ENCODE results near the gene LGALS12.

DNA sequence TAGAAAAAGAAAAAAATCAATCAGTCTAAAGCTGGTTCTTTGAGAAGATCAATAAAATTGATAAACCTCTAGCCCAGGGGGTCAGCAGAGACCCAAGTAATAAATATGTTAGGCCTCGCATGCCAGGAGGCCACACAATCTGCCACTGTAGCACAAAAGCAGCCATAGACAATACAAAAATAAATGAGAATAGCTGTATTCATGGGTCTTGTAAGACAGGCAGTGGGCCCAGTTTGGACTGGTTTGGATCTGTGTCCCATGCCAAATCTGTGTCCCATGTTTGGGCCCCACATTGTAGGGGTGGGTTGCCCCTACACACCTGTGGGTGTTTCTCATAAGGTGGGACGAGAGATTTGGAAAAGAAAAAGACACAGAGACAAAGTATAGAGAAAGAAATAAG is 24.1 kb downstream of the LGALS12 start:
- TF ChIP-seq, protein P1, sequence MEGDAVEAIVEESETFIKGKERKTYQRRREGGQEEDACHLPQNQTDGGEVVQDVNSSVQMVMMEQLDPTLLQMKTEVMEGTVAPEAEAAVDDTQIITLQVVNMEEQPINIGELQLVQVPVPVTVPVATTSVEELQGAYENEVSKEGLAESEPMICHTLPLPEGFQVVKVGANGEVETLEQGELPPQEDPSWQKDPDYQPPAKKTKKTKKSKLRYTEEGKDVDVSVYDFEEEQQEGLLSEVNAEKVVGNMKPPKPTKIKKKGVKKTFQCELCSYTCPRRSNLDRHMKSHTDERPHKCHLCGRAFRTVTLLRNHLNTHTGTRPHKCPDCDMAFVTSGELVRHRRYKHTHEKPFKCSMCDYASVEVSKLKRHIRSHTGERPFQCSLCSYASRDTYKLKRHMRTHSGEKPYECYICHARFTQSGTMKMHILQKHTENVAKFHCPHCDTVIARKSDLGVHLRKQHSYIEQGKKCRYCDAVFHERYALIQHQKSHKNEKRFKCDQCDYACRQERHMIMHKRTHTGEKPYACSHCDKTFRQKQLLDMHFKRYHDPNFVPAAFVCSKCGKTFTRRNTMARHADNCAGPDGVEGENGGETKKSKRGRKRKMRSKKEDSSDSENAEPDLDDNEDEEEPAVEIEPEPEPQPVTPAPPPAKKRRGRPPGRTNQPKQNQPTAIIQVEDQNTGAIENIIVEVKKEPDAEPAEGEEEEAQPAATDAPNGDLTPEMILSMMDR (IDR thresholded peaks at IDR 0.05; ENCODE audit: borderline replicate concordance, extremely low read depth, low read length, poor library complexity, severe bottlenecking): no peak
- no peak for TF ChIP-seq EZH2 (IDR thresholded peaks at IDR 0.05; ENCODE audit: borderline replicate concordance, low read depth, low read length, severe bottlenecking)

Measured in DND-41 (cell line).